Natural killer cell (primary cell): ENCODE data around the gene POU4F2. TPM values are rescaled to one million over a fixed set of nuclear protein-coding genes. Genes with fewer than 3 reads are reported as not detected.

Experiments
- ATAC-seq, 3 donors: fragments of 150-1000 bp in 2 of 3; fragments of 200-7000 bp in 1 of 3; cut with Tn5 transposase; 1 replicate in 1 of 3; 2 replicates in 2 of 3; pipeline ENCODE4 v1.10.0; 2021; ENCODE audit warnings: mild to moderate bottlenecking in 2 of 3, moderate library complexity in 2 of 3
- DNase-seq, 2 donors: peaks; one replicate each; pipeline versions ENCODE4 v3.0.0 to v3.0.0-alpha.2; 2013 to 2021; ENCODE audit warnings: mixed read lengths in 1 of 2
- H3K27ac ChIP-seq: one replicate; pipeline ENCODE4 v1.5.1; 2013; ENCODE audit warnings: mild to moderate bottlenecking, low read length
- H3K27me3 ChIP-seq: one replicate; pipeline ENCODE4 v1.6.1; 2013; ENCODE audit warnings: low read length; ENCODE audit not compliant: control insufficient read depth, insufficient read depth
- H3K36me3 ChIP-seq: one replicate; pipeline ENCODE4 v1.6.1; 2013; ENCODE audit warnings: low read length; ENCODE audit not compliant: control insufficient read depth, insufficient read depth
- H3K4me1 ChIP-seq: one replicate; pipeline ENCODE4 v1.6.1; 2013; ENCODE audit warnings: low read length; ENCODE audit not compliant: control insufficient read depth, insufficient read depth
- H3K4me3 ChIP-seq: one replicate; pipeline ENCODE4 v1.5.1; 2013; ENCODE audit warnings: low read length
- H3K9me3 ChIP-seq: one replicate; pipeline ENCODE4 v1.6.1; 2013; ENCODE audit warnings: low read length; ENCODE audit not compliant: control insufficient read depth, insufficient read depth
- H3K27ac Mint-ChIP-seq, 2 donors: one replicate each; pipeline ENCODE4 v1.8.0; 2022; ENCODE audit warnings: mild to moderate bottlenecking in 2 of 2, mixed read lengths in 2 of 2, moderate library complexity in 1 of 2
- H3K27me3 Mint-ChIP-seq, 2 donors: one replicate each; pipeline ENCODE4 v1.8.0; 2022; ENCODE audit warnings: low read depth in 2 of 2, mixed read lengths in 2 of 2
- H3K36me3 Mint-ChIP-seq: one replicate; pipeline ENCODE4 v1.8.0; 2022; ENCODE audit warnings: mixed read lengths
- H3K4me1 Mint-ChIP-seq, 2 donors: one replicate each; pipeline ENCODE4 v1.8.0; 2022; ENCODE audit warnings: mixed read lengths in 2 of 2
- H3K4me3 Mint-ChIP-seq: one replicate; pipeline ENCODE4 v1.8.0; 2022; ENCODE audit warnings: mild to moderate bottlenecking, moderate library complexity, mixed read lengths
- H3K9me3 Mint-ChIP-seq, 2 donors: one replicate each; pipeline ENCODE4 v1.8.0; 2022; ENCODE audit warnings: mixed read lengths in 2 of 2
- CTCF ChIP-seq: fragments of 200-600 bp; IDR thresholded peaks from one replicate; pipeline ENCODE4 v1.8.0; 2022; ENCODE audit warnings: antibody characterized with exemption
- WGBS: methylation state at CpG from one replicate; pipeline ENCODE4 v1.1.7; 2013; ENCODE audit warnings: missing lambda C conversion rate; ENCODE audit not compliant: insufficient coverage; 5-methylcytosine and 5-hydroxymethylcytosine counted together
- intact Hi-C: fragments of 100-400 bp; cut with micrococcal nuclease; formaldehyde crosslinking; loops from one replicate; pipeline ENCODE4 v1.14.2; 2022
- total RNA-seq, 4 donors: library from RNA; stranded (reverse); fragments of 120-200 nt in 1 of 4; gene quantifications; one replicate each; pipeline versions ENCODE4 v1.2.3 to v1.2.4, GENCODE V29; 2013 to 2022

POU4F2 gene
- total RNA-seq, 3 donors from 2014 or later (not counting 1 experiment from before 2014, with no cell fraction given) = not detected

GRCh38 chr4:146640021-146640464 is 1.4 kb downstream of the POU4F2 start:
- Histone ChIP-seq H3K36me3 (no peaks in the 10 kb centered on the region), H3K27me3 (peaks cover 52% of the 10 kb centered on the region), H3K4me3 (no peak overlapping the region), H3K9me3 (no peaks in the 10 kb centered on the region), H3K27ac (no peak overlapping the region), H3K4me1 (peaks cover 8% of the 10 kb centered on the region)
- no peak overlapping the region for H3K27ac Mint-ChIP-seq
- no peak for ATAC-seq
- peaks cover 23% of the 10 kb centered on the region for H3K36me3 Mint-ChIP-seq
- peaks cover 68 to 90% of the 10 kb centered on the region in 2 donors for H3K27me3 Mint-ChIP-seq
- intact Hi-C loops = no loop called here
- no peak for TF ChIP-seq CTCF
- no peak for DNase-seq
- no peak overlapping the region for H3K4me3 Mint-ChIP-seq
- H3K9me3 Mint-ChIP-seq = peaks cover 2 to 5% of the 10 kb centered on the region in 2 donors
- 12% methylated on average over 46 of the region's 46 CpGs for WGBS
- H3K4me1 Mint-ChIP-seq = peaks cover 0 to 10% of the 10 kb centered on the region in 2 donors

- WGBS = 10% methylated on average over 37 of the region's 37 CpGs
These were observed 1.9 kb downstream of the POU4F2 start for GRCh38 chr4:146640465-146641061.

GRCh38 chr4:146641762-146642161 is 3.1 kb downstream of the POU4F2 start:
- ATAC-seq (no peak), DNase-seq (no peak)
- peaks cover 28% of the 10 kb centered on the region for H3K36me3 Mint-ChIP-seq
- H3K9me3 ChIP-seq = no peaks in the 10 kb centered on the region
- intact Hi-C loops = no loop called here
- TF ChIP-seq CTCF = no peak
- 15% methylated on average over 3 of the region's 3 CpGs for WGBS
- peaks cover 0 to 10% of the 10 kb centered on the region in 2 donors for H3K4me1 Mint-ChIP-seq
- no peak overlapping the region for H3K4me3 Mint-ChIP-seq
- H3K4me1 ChIP-seq = peaks cover 8% of the 10 kb centered on the region
- H3K36me3 ChIP-seq = no peaks in the 10 kb centered on the region
- peaks cover 2 to 5% of the 10 kb centered on the region in 2 donors for H3K9me3 Mint-ChIP-seq
- no peak overlapping the region for H3K27ac Mint-ChIP-seq
- peaks cover 41% of the 10 kb centered on the region for H3K27me3 ChIP-seq
- no peak overlapping the region for H3K27ac ChIP-seq
- H3K4me3 ChIP-seq = no peak overlapping the region
- peaks cover 65 to 89% of the 10 kb centered on the region in 2 donors for H3K27me3 Mint-ChIP-seq

More at GRCh38 chr4:146640465-146641061, 1.9 kb downstream of the POU4F2 start:
- H3K4me1 ChIP-seq = peaks cover 8% of the 10 kb centered on the region
- intact Hi-C loops = no loop called here
- DNase-seq (no peak), ATAC-seq (no peak)
- no peaks in the 10 kb centered on the region for H3K9me3 ChIP-seq
- H3K36me3 Mint-ChIP-seq = peaks cover 23% of the 10 kb centered on the region
- TF ChIP-seq CTCF = no peak
- H3K36me3 ChIP-seq = no peaks in the 10 kb centered on the region
- no peak overlapping the region for H3K4me3 ChIP-seq
- peaks cover 67 to 90% of the 10 kb centered on the region in 2 donors for H3K27me3 Mint-ChIP-seq
- H3K4me1 Mint-ChIP-seq = peaks cover 0 to 10% of the 10 kb centered on the region in 2 donors
- H3K9me3 Mint-ChIP-seq = peaks cover 2 to 5% of the 10 kb centered on the region in 2 donors
- H3K27me3 ChIP-seq = peaks cover 49% of the 10 kb centered on the region
- no peak overlapping the region for H3K4me3 Mint-ChIP-seq
- no peak overlapping the region for H3K27ac ChIP-seq
- no peak overlapping the region for H3K27ac Mint-ChIP-seq
